ENCODE measurements around the gene WFDC1.
A peak's percentile ranks its signal among the peaks of the same experiment; 100 is the strongest.

Gene WFDC1

DNA sequence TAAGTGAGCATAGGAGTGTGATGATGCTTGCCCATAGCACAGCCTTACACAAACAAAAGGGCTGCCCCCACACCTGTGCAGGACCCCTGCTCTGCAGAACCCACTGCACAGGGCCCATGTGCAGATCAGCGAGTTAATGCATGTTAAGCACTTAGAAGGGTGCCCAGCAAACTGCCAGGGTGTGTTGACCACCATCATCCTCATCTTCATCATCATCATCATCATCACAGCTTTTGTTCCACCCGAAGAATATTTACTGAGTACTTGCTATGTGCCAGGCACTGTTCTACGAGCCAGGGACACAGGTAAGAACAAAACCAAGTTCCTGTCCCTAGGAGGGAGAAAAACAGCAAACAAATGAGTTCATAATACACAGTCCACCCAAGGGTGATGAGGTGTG lies 11.9 kb downstream of the WFDC1 start:
- DNase-seq (ENCODE audit: low spot score in 2 of 2) (no peak), ATAC-seq (no peak)
- Mint-ChIP-seq H3K27ac (no peak overlapping the region), H3K9me3 (no peaks in the 10 kb centered on the region), H3K4me3 (no peak overlapping the region), H3K4me1 (no peaks in the 10 kb centered on the region), H3K36me3 (no peaks in the 10 kb centered on the region)

- H3K9me3 Mint-ChIP-seq, result no peaks in the 10 kb centered on the region
- H3K4me1 Mint-ChIP-seq, result no peaks in the 10 kb centered on the region
- no peaks in the 10 kb centered on the region for H3K36me3 Mint-ChIP-seq
- H3K27ac Mint-ChIP-seq, result no peak overlapping the region
- no peak for DNase-seq (ENCODE audit: low spot score in 2 of 2)
- ATAC-seq, result no peak
- no peak overlapping the region for H3K4me3 Mint-ChIP-seq
Observed at GRCh38 chr16:84307209-84307954, 12.7 kb downstream of the WFDC1 start.

GRCh38 chr16:84308120-84308519 lies 13.4 kb downstream of the WFDC1 start:
- Mint-ChIP-seq H3K27ac (no peak overlapping the region), H3K9me3 (no peaks in the 10 kb centered on the region), H3K4me1 (no peaks in the 10 kb centered on the region), H3K4me3 (no peak overlapping the region), H3K36me3 (no peaks in the 10 kb centered on the region)
- DNase-seq (ENCODE audit: low spot score in 2 of 2) (no peak), ATAC-seq (peak; percentile 53)

GRCh38 chr16:84310642-84311041 lies 16.0 kb downstream of the WFDC1 start:
- H3K36me3 Mint-ChIP-seq, result no peaks in the 10 kb centered on the region

GRCh38 chr16:84312783-84313382 lies 18.2 kb downstream of the WFDC1 start:
- Mint-ChIP-seq H3K4me1 (no peaks in the 10 kb centered on the region), H3K27ac (no peak overlapping the region), H3K36me3 (no peaks in the 10 kb centered on the region), H3K4me3 (no peak overlapping the region), H3K9me3 (peaks cover 3% of the 10 kb centered on the region)
- ATAC-seq (no peak), DNase-seq (ENCODE audit: low spot score in 2 of 2) (no peak)

More at GRCh38 chr16:84310642-84311041, 16.0 kb downstream of the WFDC1 start:
- H3K4me3 Mint-ChIP-seq, result no peak overlapping the region
- ATAC-seq (no peak), DNase-seq (ENCODE audit: low spot score in 2 of 2) (no peak)
- H3K27ac Mint-ChIP-seq, result no peak overlapping the region
- no peaks in the 10 kb centered on the region for H3K4me1 Mint-ChIP-seq
- H3K9me3 Mint-ChIP-seq, result no peaks in the 10 kb centered on the region

DNA sequence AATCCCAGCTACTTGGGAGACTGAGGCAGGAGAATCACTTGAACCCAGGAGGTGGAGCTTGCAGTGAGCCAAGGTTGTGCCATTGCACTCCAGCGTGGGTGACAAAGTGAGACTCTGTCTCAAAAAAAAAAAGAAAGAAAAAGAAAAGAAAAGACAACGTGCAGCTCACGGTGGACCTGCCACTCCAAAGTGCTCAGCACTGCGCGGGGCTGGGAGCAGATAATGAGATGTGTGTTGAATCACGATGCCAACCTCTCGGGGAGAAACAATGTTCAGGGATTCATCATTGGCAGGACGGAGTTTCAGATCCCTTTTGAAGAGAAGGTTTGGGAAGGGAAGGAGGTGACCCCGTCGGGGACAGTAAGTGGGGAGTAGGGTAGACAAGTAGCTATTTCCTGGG lies 19.2 kb downstream of the WFDC1 start:
- H3K27ac Mint-ChIP-seq, result no peak overlapping the region
- H3K4me3 Mint-ChIP-seq, result no peak overlapping the region
- H3K9me3 Mint-ChIP-seq, result peaks cover 5% of the 10 kb centered on the region
- ATAC-seq (no peak), DNase-seq (ENCODE audit: low spot score in 2 of 2) (no peak)
- H3K4me1 Mint-ChIP-seq, result no peaks in the 10 kb centered on the region
- H3K36me3 Mint-ChIP-seq, result no peaks in the 10 kb centered on the region

- Mint-ChIP-seq H3K4me1 (no peaks in the 10 kb centered on the region), H3K27ac (no peak overlapping the region), H3K9me3 (peaks cover 5% of the 10 kb centered on the region), H3K4me3 (no peak overlapping the region), H3K36me3 (no peaks in the 10 kb centered on the region)
- no peak for ATAC-seq
- no peak for DNase-seq (ENCODE audit: low spot score in 2 of 2)
Observed at GRCh38 chr16:84314373-84314772, 19.7 kb downstream of the WFDC1 start.

DNA sequence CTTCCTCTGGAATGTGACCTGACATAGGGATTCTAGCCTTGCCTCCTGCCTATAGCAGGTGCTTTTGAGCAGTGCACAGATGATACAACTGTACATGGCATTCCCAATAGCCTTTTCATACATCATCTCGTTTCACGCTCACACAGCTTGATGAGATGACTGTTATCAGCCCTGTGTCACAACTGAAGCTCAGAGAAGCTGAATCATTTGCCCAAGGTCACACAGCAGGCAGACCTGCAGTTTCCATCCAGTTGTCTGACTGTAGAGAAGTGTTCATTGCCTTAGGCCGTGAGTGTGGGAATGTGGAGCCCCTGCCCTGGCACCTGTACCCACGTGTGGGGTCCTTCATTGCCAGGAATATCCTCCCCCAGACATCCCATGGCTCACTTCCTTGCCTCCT lies 20.1 kb downstream of the WFDC1 start:
- DNase-seq (ENCODE audit: low spot score in 2 of 2) (no peak), ATAC-seq (no peak)
- H3K9me3 Mint-ChIP-seq, result peaks cover 5% of the 10 kb centered on the region
- H3K4me1 Mint-ChIP-seq, result no peaks in the 10 kb centered on the region
- no peak overlapping the region for H3K4me3 Mint-ChIP-seq
- H3K36me3 Mint-ChIP-seq, result no peaks in the 10 kb centered on the region
- H3K27ac Mint-ChIP-seq, result no peak overlapping the region

GRCh38 chr16:84315422-84315821 lies 20.7 kb downstream of the WFDC1 start:
- H3K4me3 Mint-ChIP-seq, result no peak overlapping the region

DNA sequence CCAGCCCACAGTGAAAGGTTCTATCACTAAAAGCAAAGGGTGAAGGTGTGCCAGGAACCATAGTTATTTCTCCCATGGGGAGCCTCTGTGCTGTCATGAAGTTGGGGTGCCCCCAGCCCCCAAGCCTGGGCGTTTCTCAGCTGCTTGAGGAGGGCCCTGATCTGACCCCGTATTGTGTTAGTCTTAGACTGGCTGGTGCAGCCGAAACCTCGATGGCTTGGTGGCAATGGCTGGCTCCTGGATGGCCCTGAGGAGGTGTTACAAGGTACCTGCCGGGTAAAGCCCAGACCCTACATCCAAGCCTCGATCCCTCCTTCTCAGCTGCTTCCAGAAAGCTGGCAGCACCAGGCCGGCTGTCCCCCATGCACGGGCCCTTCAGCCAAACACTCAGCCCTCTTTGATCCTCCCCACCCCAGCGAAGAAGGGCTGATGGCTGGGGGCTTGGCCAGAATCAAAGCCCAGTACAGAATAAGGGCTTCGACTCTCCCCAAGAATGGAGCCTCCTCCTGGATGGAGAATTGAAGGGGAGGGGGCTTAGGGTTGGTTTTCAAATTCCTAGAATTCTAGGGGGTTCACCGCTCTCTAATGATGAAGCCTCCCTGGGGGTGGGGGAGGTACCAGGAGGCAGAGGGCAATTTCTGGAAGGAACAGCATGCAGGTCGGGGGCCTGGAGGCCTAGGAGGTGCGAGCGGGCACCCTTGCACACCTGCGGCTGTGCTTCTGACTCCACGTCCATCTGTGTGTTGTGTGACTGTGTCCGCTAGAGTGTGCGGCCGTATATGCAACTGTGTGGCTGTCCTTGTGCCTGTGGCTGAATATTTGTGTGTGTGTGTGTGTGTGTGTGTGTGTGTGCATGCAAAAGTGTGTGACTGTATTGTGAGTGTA lies 23.7 kb downstream of the WFDC1 start:
- Mint-ChIP-seq H3K9me3 (peaks cover 5% of the 10 kb centered on the region), H3K27ac (no peak overlapping the region), H3K4me1 (no peaks in the 10 kb centered on the region), H3K4me3 (no peak overlapping the region), H3K36me3 (no peaks in the 10 kb centered on the region)
- no peak for DNase-seq (ENCODE audit: low spot score in 2 of 2)
- no peak for ATAC-seq

More at GRCh38 chr16:84315422-84315821, 20.7 kb downstream of the WFDC1 start:
- no peak for ATAC-seq
- H3K27ac Mint-ChIP-seq, result no peak overlapping the region
- no peaks in the 10 kb centered on the region for H3K36me3 Mint-ChIP-seq
- H3K4me1 Mint-ChIP-seq, result no peaks in the 10 kb centered on the region
- peaks cover 5% of the 10 kb centered on the region for H3K9me3 Mint-ChIP-seq
- no peak for DNase-seq (ENCODE audit: low spot score in 2 of 2)

- no peaks in the 10 kb centered on the region for H3K4me1 Mint-ChIP-seq
- no peak for DNase-seq (ENCODE audit: low spot score in 2 of 2)
- no peaks in the 10 kb centered on the region for H3K36me3 Mint-ChIP-seq
- H3K4me3 Mint-ChIP-seq, result no peak overlapping the region
- ATAC-seq, result no peak
- peaks cover 5% of the 10 kb centered on the region for H3K9me3 Mint-ChIP-seq
- no peak overlapping the region for H3K27ac Mint-ChIP-seq
Observed at GRCh38 chr16:84319146-84319760, 24.6 kb downstream of the WFDC1 start.

- H3K27ac Mint-ChIP-seq, result no peak overlapping the region
- H3K4me1 Mint-ChIP-seq, result no peaks in the 10 kb centered on the region
- H3K36me3 Mint-ChIP-seq, result no peaks in the 10 kb centered on the region
- DNase-seq (ENCODE audit: low spot score in 2 of 2) (no peak), ATAC-seq (no peak)
- no peak overlapping the region for H3K4me3 Mint-ChIP-seq
- peaks cover 5% of the 10 kb centered on the region for H3K9me3 Mint-ChIP-seq
Observed at GRCh38 chr16:84320511-84320910, 25.8 kb downstream of the WFDC1 start.

DNA sequence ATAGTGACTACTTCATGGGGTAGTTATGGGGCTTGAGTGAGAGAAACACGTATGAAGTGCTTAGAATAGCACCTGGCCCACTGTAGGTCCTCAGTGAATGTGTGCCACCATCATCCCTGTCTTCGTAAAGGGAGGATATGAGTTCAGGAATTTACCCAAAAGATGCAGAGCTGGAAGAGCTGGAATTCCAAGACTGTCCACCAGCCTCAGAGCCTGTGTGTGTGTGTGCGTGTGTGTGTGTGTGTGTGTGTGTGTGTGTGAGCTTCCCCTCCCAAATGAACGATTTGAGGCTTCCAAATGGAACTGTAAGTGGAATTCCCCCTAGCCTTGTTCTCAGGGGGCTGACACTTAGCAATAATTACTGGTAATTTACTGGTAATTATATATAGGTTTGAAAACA lies 27.3 kb downstream of the WFDC1 start:
- ATAC-seq, result no peak
- Mint-ChIP-seq H3K27ac (no peak overlapping the region), H3K36me3 (no peaks in the 10 kb centered on the region), H3K9me3 (peaks cover 5% of the 10 kb centered on the region), H3K4me3 (no peak overlapping the region), H3K4me1 (no peaks in the 10 kb centered on the region)
- DNase-seq (ENCODE audit: low spot score in 2 of 2), result no peak

DNA sequence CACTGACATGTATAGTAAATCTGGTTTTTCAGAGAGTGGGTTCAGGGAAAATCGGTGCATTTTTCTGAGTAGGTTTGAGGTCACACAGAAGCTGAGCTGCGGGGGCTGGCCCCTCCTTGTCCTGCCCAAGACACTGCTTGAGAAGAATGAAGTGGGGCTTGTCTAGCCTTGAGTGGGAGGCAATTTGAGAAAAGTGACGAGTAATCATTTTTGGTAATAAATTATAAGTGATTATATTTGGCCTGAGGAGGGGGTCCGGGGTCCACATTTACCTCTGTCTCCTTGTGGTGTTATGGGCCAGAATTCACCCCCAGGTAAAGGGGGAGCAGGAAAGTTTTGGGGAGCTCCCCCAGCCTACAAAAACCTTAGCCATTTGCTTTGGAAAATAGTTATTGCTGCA lies 28.1 kb downstream of the WFDC1 start:
- peaks cover 4% of the 10 kb centered on the region for H3K9me3 Mint-ChIP-seq
- DNase-seq (ENCODE audit: low spot score in 2 of 2) (no peak), ATAC-seq (no peak)
- no peak overlapping the region for H3K27ac Mint-ChIP-seq
- H3K4me3 Mint-ChIP-seq, result no peak overlapping the region
- H3K36me3 Mint-ChIP-seq, result no peaks in the 10 kb centered on the region
- no peaks in the 10 kb centered on the region for H3K4me1 Mint-ChIP-seq

DNA sequence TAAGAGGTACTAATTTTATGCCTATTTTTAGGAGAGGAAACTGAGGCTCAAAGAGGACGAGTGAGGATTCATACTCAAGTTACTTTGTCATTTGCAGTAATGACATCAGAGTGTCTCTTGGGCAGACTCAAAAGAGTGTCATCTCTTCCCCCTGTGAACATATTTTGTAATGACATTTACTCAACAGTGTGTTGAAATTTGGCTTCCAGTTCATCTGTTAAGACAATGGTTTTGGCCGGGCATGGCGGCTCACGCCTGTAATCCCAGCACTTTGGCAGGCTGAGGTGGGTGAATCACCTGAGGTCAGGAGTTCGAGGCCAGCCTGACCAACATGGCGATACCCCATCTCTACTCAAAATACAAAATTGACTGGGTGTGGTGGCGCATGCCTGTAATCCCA lies 28.9 kb downstream of the WFDC1 start:
- no peak for ATAC-seq
- DNase-seq (ENCODE audit: low spot score in 2 of 2), result no peak
- no peak overlapping the region for H3K4me3 Mint-ChIP-seq
- no peak overlapping the region for H3K27ac Mint-ChIP-seq
- no peaks in the 10 kb centered on the region for H3K36me3 Mint-ChIP-seq
- no peaks in the 10 kb centered on the region for H3K9me3 Mint-ChIP-seq
- no peaks in the 10 kb centered on the region for H3K4me1 Mint-ChIP-seq

Data from stimulated activated effector memory CD8-positive, alpha-beta T cell treated with anti-CD3 and anti-CD28 coated beads, Interleukin-12 subunit alpha, Interleukin-12 subunit beta, amount 100 ng/mL, for 72 hours (primary cell).